WTC11 (cell line): ENCODE measurements around the gene FANK1.

Source experiments
- FOXJ3 ChIP-seq: sonication (generic); formaldehyde crosslinking; IDR thresholded peaks from 2 replicates; pipeline ENCODE4 v1.9.0; 2021; ENCODE audit warnings: missing genetic modification reagents, mild to moderate bottlenecking, borderline replicate concordance
- ZBTB21 ChIP-seq: sonication (generic); formaldehyde crosslinking; IDR thresholded peaks from 2 replicates; pipeline ENCODE4 v1.8.1; 2023; ENCODE audit warnings: mild to moderate bottlenecking, missing genetic modification reagents, borderline replicate concordance
- TF ChIP-seq, protein P1 (sequence below): fragments of 200-600 bp; IDR thresholded peaks from 2 replicates; pipeline ENCODE4 v1.8.0; 2022; ENCODE audit warnings: antibody characterized with exemption

DNA sequence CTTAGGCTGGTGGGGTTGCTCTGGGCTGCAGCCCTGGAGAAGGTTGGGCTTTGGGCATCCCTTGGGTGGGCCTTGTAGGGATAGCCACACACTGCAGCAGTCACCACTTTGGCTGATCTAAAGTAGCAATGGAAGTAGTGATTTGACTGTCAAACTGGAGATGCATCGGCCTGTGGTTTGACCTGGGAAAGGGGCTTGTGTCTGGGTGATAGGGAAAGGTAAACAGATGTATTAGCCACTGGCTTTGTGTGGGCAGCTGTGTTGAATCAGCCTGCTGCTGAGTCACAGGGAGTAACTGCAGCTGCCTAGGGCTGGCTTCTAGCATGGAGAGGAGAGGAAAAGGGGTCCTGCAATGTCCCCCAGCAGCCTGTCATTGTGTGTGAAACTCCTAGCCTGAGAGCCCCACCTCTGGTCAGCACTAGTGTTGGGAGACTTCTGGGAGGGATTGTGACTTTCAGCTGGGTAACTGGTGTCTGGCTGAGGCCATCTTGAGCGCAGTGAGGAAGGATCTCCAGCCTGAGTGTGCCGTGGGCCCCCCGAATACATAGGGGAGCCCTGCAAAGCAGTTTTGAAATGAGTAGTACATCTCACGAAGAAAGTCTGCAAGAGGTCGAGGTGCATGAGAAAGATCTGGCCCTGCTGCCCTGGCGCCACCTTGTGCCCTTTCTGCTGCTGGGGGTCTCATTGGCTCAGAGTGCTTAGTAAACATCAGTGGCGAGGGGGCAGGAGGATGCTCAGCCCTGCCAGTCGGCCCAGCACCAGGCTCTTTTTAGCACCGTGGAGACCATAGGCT is 117.3 kb downstream of the FANK1 start:
- TF ChIP-seq, protein P1, sequence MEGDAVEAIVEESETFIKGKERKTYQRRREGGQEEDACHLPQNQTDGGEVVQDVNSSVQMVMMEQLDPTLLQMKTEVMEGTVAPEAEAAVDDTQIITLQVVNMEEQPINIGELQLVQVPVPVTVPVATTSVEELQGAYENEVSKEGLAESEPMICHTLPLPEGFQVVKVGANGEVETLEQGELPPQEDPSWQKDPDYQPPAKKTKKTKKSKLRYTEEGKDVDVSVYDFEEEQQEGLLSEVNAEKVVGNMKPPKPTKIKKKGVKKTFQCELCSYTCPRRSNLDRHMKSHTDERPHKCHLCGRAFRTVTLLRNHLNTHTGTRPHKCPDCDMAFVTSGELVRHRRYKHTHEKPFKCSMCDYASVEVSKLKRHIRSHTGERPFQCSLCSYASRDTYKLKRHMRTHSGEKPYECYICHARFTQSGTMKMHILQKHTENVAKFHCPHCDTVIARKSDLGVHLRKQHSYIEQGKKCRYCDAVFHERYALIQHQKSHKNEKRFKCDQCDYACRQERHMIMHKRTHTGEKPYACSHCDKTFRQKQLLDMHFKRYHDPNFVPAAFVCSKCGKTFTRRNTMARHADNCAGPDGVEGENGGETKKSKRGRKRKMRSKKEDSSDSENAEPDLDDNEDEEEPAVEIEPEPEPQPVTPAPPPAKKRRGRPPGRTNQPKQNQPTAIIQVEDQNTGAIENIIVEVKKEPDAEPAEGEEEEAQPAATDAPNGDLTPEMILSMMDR, result no peak
- no peak for TF ChIP-seq FOXJ3
- no peak for TF ChIP-seq ZBTB21
